HepG2 (cell line): Measurements from ENCODE around the gene TMEM270.

Experiments
- CTCF ChIP-seq: sonication (generic); formaldehyde crosslinking; IDR thresholded peaks from 2 replicates; pipeline ENCODE4 v1.5.0; 2020; ENCODE audit warnings: mild to moderate bottlenecking, missing genetic modification reagents, moderate library complexity
- GABPA ChIP-seq, 2 experiments: IDR thresholded peaks; 2 replicates each; pipeline ENCODE4 v1.6.1; 2011 to 2016; ENCODE audit warnings: low read depth in 2 of 2, low read length in 1 of 2, missing biosample characterization in 1 of 2, missing genetic modification characterization in 1 of 2
- GMEB2 ChIP-seq: IDR thresholded peaks from 2 replicates; pipeline ENCODE4 v1.6.1; 2016; ENCODE audit warnings: missing biosample characterization, missing genetic modification reagents, low read depth
- MXI1 ChIP-seq: IDR thresholded peaks from 3 replicates; pipeline ENCODE4 v1.6.1; 2012; ENCODE audit warnings: low read depth, low read length, inconsistent platforms, borderline replicate concordance
- ZNF672 ChIP-seq: sonication (generic); formaldehyde crosslinking; IDR thresholded peaks from 2 replicates; pipeline ENCODE4 v1.8.1; 2022; ENCODE audit warnings: missing genetic modification reagents

GRCh38 chr7:73882047-73882402 lies 21.1 kb downstream of the TMEM270 start:
- TF ChIP-seq ZNF672 (CRISPR knock-in tag) (no peak), MXI1 (no peak), GMEB2 (CRISPR knock-in tag) (no peak), GABPA (IDR thresholded peaks at IDR 0.05; ENCODE audit: low read depth, low read length) (no peak), GABPA (CRISPR knock-in tag; IDR thresholded peaks at IDR 0.05; ENCODE audit: low read depth) (no peak), CTCF (CRISPR knock-in tag) (no peak)
